ENCODE results near the gene GCLM.

DNA sequence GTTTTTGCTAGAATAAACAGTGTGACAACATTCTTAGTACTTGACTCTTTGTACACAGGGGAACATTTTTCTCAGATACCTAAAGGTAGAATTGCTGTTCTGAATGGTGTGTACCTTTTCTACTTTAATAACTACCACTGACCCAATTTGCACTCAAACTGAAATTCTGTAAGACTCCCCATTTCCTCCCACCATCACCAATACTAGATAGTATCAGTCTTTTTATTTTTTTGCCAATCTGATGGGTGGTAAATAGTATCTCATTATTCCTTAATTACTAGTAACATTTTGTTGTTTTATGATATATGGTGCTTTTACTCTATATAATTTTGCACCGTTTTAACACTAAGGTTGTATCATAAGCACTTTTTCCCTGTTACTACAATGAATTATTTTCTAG, 28.8 kb upstream of the GCLM start:
- TF ChIP-seq, protein P1, sequence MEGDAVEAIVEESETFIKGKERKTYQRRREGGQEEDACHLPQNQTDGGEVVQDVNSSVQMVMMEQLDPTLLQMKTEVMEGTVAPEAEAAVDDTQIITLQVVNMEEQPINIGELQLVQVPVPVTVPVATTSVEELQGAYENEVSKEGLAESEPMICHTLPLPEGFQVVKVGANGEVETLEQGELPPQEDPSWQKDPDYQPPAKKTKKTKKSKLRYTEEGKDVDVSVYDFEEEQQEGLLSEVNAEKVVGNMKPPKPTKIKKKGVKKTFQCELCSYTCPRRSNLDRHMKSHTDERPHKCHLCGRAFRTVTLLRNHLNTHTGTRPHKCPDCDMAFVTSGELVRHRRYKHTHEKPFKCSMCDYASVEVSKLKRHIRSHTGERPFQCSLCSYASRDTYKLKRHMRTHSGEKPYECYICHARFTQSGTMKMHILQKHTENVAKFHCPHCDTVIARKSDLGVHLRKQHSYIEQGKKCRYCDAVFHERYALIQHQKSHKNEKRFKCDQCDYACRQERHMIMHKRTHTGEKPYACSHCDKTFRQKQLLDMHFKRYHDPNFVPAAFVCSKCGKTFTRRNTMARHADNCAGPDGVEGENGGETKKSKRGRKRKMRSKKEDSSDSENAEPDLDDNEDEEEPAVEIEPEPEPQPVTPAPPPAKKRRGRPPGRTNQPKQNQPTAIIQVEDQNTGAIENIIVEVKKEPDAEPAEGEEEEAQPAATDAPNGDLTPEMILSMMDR (IDR thresholded peaks at IDR 0.05): no peak
- no peak for TF ChIP-seq POLR2A (IDR thresholded peaks at IDR 0.05; ENCODE audit: low read length)
- TF ChIP-seq CHD2 (IDR thresholded peaks at IDR 0.05; ENCODE audit: low read length, partially characterized antibody): no peak
- TF ChIP-seq RNF2 (IDR thresholded peaks at IDR 0.05; ENCODE audit: borderline replicate concordance, low read depth): no peak
- no peak for TF ChIP-seq EP300 (IDR thresholded peaks at IDR 0.05)
- TF ChIP-seq MAFK (IDR thresholded peaks at IDR 0.05; ENCODE audit: partially characterized antibody): no peak
- TF ChIP-seq JUNB (IDR thresholded peaks at IDR 0.05): no peak
- no peak for TF ChIP-seq CEBPB (IDR thresholded peaks at IDR 0.05)
- TF ChIP-seq, protein P2, sequence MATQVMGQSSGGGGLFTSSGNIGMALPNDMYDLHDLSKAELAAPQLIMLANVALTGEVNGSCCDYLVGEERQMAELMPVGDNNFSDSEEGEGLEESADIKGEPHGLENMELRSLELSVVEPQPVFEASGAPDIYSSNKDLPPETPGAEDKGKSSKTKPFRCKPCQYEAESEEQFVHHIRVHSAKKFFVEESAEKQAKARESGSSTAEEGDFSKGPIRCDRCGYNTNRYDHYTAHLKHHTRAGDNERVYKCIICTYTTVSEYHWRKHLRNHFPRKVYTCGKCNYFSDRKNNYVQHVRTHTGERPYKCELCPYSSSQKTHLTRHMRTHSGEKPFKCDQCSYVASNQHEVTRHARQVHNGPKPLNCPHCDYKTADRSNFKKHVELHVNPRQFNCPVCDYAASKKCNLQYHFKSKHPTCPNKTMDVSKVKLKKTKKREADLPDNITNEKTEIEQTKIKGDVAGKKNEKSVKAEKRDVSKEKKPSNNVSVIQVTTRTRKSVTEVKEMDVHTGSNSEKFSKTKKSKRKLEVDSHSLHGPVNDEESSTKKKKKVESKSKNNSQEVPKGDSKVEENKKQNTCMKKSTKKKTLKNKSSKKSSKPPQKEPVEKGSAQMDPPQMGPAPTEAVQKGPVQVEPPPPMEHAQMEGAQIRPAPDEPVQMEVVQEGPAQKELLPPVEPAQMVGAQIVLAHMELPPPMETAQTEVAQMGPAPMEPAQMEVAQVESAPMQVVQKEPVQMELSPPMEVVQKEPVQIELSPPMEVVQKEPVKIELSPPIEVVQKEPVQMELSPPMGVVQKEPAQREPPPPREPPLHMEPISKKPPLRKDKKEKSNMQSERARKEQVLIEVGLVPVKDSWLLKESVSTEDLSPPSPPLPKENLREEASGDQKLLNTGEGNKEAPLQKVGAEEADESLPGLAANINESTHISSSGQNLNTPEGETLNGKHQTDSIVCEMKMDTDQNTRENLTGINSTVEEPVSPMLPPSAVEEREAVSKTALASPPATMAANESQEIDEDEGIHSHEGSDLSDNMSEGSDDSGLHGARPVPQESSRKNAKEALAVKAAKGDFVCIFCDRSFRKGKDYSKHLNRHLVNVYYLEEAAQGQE (IDR thresholded peaks at IDR 0.05): no peak
- TF ChIP-seq RAD21 (conservative IDR thresholded peaks at IDR 0.05 in 1 of 2, IDR thresholded peaks at IDR 0.05 in 1 of 2): no peak
- TF ChIP-seq BHLHE40 (IDR thresholded peaks at IDR 0.05; ENCODE audit: low read depth, low read length): no peak

All from A549 (cell line).